Stimulated activated CD4-positive, alpha-beta T cell treated with anti-CD3 and anti-CD28 coated beads, Interleukin-1b, Interleukin-23, amount 100 ng/mL, for 24 hours (primary cell): ENCODE data around the gene SLC25A46.
"Not testable (repeated sequence)": the region's sequence is repeated elsewhere in the genome, so short reads cannot be mapped to it uniquely, and the experiment has no call there.

Source experiments
- DNase-seq, 4 experiments: peaks; one replicate each; pipeline ENCODE4 v3.0.0-alpha.2; 2020; ENCODE audit warnings: low read depth in 4 of 4, low spot score in 1 of 4

Gene SLC25A46

GRCh38 chr5:110738812-110739651 lies at the start of gene SLC25A46:
SLC25A46 (plus strand) TSS chr5:110739007; CDS start chr5:110739120, 113 bp downstream.
- peak; percentile 69 to 79 (median 78) for DNase-seq

- not testable (repeated sequence) for DNase-seq
Measured at GRCh38 chr5:110690587-110690986, 48.2 kb upstream of the SLC25A46 start.

GRCh38 chr5:110692669-110693068 lies 46.1 kb upstream of the SLC25A46 start:
- DNase-seq: not testable (repeated sequence)

- no peak for DNase-seq
Measured at GRCh38 chr5:110702300-110702699, 36.5 kb upstream of the SLC25A46 start.

- DNase-seq: no peak
Measured at GRCh38 chr5:110702704-110703103, 36.1 kb upstream of the SLC25A46 start.

GRCh38 chr5:110703481-110703880 lies 35.3 kb upstream of the SLC25A46 start:
- DNase-seq: no peak

GRCh38 chr5:110705349-110705748 lies 33.5 kb upstream of the SLC25A46 start:
- DNase-seq: no peak

DNA sequence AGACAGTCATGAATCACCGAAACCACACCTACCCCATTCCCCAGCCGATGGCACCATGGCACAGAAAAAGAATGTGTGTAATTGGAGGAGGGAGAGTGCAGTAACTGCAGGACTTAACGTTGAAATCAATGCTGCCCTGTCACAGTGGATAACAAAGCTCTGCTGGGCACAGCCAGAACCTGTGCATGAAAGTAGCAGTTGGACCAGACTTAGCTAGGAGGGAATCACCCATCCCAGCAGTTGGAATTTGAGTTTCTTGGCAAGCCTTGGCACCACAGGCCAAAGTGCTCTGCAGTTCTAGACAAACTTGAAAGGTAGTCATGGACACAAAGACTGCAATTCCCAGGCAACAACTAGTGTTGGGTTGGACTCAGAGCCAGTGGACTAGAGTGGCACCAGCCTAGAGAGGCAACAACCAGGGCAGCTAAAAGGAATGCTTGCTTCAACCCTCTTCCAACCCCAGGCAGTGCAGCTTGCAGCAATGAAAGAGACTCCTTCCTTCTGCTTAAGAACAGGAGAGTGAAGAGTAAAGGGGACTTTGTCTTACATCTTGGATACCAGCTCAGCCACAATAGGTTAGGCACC lies 31.5 kb upstream of the SLC25A46 start:
- no peak for DNase-seq

DNA sequence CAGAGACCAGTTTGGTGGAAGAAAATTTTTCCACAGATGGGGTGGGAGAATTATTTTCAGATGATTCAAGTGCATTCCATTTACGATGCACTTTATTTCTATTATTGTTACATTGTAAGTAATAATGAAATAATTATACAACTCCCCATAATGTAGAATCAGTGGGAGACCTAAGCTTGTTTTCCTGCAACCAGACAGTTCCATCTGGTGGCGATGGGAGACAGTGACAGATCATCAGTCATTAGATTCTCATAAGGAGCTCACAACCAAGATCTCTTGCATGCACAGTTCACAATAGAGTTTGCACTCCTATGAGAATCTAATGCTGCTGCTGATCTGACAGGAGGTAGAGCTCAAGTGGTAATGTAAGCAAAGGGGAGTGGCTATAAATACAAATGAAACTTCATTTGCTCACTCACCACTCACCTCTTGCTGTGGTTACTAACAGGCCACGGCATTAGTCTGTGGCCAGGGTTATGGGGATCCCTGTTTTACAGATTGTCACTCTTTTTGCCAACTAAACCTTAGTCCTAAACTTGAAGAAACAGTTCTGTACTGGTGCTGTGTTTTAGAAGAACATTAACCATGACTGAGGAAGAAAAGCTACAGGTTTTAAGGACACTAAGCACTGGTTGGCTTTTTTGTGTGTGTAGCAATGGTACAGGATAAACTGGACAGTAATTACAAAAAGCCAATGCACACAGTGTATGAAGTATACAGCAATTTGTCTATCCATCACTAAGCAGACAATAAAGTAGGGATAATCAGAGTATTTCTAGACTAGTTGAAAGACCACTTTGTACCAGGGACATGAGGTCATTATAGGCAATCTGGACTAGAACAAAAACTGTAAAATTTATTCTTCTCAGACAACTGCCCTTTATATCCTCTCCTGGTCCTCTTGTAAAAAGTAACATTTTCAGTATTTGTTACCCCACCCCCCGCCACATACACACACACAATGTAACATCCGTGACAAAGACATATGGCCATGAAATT lies 22.3 kb upstream of the SLC25A46 start:
- no peak for DNase-seq

DNA sequence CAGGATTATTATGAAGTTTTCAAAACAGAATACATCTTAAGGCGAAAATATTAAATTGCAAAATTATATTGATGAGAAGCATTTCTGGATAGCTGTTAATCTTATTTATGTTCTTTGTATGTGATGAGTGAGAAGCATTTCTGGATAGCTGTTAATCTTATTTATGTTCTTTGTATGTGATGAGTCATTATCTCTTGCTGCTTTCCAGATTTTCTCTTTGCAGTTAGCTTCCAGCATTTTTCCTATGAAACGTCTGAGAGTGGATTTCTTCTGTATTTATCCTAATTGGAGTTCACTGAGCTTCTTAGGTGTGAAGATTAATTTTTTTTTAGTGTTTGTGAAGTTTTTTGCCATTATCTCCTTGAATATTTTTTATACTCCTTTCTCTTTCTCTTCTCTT lies 20.5 kb upstream of the SLC25A46 start:
- DNase-seq: no peak

DNA sequence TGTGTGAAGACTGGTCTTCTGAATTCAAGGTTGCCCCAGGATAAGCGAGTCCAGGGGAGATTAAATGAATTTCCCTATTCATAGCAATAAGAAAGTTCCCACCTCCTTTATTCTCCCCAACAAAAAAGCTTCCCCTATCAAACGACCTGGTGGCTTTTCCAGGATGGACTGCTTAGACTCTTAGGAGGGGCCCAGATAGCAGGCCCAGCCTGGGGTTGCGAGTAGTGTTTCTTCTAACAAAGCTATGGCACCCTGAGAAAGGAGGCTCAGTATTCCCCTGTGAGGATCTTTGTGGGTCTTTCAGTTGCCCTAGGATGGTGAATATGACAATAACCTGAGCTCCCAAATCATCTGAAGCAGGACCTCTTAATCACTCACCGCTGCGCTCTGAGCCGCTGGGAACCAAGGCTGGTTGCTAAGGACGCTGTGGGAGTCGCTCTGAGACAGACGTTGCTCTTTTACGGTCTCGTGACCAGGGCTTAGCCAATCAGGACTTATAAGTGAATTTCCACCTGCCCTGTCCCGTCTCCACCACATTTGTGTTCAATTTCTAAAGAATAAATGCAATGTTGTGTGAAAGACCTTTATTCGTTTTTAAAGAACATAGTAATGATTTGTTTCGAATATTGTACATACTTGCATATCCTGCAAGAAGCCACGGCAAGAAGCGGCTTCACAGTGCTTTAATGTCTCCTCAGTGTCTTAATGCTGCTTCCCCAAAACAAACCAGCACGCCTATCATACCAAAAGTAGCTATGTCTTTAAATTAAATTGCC lies 12.4 kb upstream of the SLC25A46 start, which contains the start of gene TMEM232:
Gene TMEM232, minus strand, starts transcription at position 423 of the 776 bp plus-strand sequence. CDS start 59,319 bp downstream, outside the sequence.
- peak; percentile 25 to 61 (median 54) for DNase-seq

DNA sequence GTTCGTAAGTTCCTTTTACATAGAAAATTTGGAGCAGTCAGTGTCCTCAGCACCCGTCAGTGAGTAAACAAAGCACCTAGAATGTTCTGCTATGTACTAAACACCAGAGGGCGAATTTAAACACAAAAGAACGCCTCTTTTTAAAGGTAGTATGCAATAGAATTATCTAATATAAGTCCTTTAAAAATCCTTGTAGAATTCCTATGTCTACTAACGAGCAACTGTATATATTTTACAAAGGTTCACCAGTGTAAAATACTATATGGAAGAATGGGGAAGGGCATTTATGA lies 11.8 kb upstream of the SLC25A46 start:
- DNase-seq: no peak

DNA sequence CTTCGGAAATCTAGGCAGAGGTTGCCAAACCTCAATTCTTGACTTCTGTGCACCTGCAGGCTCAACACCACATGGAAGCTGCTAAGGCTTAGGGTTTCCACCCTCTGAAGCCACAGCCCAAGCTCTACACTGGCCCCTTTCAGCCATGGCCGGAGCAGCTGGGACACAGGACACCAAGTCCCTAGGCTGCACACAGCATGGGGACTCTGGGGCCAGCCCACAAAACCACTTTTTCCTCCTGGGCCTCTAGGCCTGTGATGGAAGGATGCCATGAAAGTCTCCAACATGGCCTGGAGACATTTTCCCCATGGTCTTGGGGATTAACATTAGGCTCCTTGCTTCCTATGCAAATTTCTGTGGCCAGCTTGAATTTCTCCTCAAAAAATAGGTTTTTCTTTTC lies 7.3 kb upstream of the SLC25A46 start:
- DNase-seq: not testable (repeated sequence)

DNA sequence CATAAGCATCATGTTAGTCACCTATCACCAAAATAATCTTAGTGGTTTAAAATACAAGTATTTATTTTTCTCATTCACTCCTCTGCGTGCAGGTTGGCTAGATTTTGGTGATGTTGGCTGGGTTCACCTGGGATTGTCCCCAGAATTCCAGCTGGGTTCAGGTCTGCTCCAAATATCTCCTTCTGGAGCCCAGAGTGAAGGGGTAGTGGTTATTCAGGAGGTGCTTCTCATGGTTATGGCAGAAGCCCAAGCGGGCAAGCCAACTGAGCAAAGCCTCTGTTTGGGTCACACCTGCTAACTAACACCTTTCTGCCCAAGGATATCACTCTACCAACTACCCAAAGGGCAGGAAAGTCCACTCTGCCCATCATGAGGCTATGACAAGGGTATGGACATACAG lies 4.7 kb upstream of the SLC25A46 start:
- DNase-seq: no peak

DNA sequence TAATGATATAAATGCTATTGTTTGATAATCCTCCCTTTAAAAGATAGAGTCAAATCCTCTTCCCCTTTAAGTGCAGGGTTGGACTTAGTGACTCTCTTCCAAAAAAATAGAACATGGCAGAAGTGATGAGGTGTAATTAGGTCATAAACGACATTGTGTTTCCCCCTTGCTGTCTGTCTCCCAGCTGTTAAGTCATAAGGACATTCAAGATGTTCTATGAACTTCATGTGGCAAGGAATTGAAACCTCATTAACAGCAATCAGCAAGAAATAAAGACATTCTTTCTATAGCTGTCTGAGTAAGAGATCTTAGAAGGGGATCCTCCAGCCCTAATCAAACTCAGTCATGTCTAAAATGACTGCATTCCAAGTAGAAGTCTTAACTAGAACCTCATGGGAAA lies 3.3 kb upstream of the SLC25A46 start:
- no peak for DNase-seq

DNA sequence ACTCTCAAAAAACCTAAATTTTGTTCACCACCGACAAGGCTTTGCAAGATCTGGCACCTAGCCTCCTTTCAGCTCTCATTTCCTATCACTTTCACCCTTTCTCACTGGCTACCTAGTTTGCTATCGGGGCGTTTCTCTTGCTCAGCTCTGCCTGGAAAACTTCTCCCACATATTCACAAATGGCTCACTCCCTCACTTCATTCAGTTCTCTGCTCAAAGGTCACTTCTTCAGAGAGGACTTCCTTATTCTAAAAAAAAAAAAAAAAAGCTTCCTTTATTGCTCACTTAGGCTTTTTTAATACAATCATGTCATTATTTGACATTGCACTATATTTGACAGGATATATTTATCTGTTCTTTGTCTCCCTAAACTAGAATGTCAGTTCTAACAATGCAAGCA lies 2.1 kb upstream of the SLC25A46 start:
- no peak for DNase-seq

DNA sequence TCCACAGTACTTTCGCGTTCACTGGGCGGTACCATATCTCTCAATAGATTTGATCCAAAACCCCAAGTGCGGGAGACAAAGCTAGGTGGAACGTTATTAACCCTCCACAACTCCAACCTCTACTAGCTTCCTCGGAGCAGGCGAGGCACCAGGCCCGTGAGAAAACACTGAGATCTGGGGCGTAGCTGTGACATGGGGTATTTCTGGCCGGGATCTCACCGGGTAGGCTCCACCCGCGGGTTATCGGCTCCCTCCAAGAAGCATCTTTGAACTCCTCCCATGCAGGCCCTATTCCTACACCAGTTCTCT lies 350 bp upstream of the SLC25A46 start:
- peak in 1 of 4 experiments; percentile 10 for DNase-seq

DNA sequence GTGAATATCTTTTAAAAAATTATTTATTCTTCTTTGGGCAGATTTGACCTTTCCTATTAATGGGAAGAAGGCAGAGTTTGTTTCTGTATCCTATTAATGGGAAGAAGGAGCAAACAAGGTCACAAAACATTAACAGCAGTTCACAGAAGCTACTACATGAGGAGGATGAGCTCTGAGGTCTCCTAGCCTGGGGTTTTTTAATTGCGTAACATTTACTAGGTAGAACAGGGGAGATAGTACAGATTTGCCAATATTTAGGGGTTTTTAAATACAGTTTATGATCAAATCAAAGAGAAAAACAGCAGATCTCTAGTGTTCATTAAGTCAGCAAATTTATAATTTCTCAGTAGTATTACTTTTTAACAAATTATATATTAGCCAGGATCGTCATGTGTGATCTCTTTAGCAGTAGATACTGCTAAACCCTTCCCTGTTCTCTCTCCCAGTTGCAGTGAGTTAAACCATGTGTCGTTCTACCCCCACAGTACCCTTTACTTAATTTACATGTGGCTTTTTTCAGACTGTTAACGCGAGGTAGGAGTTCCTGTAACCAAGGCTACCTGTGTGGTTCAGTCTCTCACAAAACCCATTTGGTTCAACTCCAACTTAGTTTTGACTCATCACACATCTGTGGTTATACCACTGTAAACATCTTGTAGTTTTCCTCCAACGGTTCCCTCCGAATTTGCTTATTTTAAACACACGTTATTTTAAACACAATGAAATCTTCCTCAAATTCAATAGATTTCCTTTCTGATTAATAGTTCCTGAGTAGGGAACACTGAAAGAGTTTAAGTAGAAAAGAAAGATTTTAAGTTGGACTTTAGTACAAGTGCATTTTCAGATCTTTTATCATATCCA lies 13.3 kb downstream of the SLC25A46 start:
- no peak for DNase-seq

DNA sequence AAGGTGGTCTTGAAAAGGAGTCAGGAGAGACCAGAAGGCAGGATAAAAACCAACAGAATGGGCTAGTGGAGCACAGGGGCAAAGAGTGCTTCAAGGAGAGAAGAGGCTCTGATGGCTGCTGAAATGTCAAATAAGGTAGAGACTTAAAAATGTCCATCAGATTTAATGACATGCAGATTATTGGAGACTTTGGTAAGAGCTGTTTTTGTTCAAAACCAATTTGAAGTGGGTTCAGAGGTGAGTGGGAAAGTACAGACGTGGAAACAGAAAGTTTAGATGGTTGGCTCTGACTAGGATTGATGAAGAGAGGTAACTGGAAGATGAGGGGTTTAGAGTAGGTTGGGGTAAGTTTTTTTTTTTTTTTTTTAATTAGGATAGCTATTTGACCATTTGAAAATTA lies 14.1 kb downstream of the SLC25A46 start:
- no peak for DNase-seq

GRCh38 chr5:110753600-110753999 lies 14.8 kb downstream of the SLC25A46 start:
- DNase-seq: no peak
